ENCODE data around the gene CDHR5. TPM values are rescaled to one million over a fixed set of nuclear protein-coding genes. Genes with fewer than 3 reads are reported as not detected.

The CDHR5 gene
- total RNA-seq, 1 donor from 2014 or later: not detected

DNA sequence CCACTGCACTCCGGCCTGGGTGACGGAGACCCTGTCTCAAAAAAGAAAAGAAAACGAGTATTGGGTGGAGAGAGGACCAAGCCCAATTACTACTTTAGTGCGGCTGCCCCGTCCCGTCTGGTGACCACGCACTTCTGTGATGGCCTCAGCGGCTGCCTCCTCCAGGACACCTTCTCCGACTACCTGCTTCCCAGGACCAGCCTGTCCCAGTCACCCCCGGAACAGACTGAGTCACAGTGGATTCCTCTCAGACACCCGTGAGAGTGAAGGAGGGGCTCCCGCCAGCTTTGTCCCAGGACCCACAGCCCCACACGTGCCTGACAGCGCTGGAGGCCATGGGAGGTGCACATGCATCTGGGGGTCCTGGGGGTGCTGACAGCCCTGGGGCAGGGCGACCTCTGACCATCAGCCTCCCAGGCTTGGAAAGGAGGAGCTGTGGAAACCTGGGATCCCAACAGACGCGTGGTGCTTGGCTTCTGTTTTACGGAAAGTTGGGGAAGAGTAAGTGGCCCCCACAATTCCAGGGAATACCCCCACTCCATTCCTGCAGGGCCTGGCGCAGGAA is 17.1 kb upstream of the CDHR5 start:
- H3K27ac ChIP-seq (replicated peaks): no peak overlapping the region
- no peak for DNase-seq
- TF ChIP-seq CTCF (IDR thresholded peaks at IDR 0.05; ENCODE audit: borderline replicate concordance): no peak
- H3K27me3 ChIP-seq (ENCODE audit: low read depth): peaks cover 35% of the 10 kb centered on the region
- H3K4me1 ChIP-seq: peaks cover 34% of the 10 kb centered on the region
- intact Hi-C loops (cut with micrococcal nuclease): no loop called here
- peaks cover 21% of the 10 kb centered on the region for H3K36me3 ChIP-seq
- no peaks in the 10 kb centered on the region for H3K9me3 ChIP-seq (replicated peaks)
- H3K4me3 ChIP-seq: no peak overlapping the region

- Histone ChIP-seq H3K27ac (replicated peaks) (no peak overlapping the region), H3K4me1 (peaks cover 41% of the 10 kb centered on the region), H3K9me3 (replicated peaks) (no peaks in the 10 kb centered on the region), H3K36me3 (peaks cover 17% of the 10 kb centered on the region), H3K27me3 (ENCODE audit: low read depth) (peaks cover 49% of the 10 kb centered on the region), H3K4me3 (no peak overlapping the region)
- TF ChIP-seq CTCF (IDR thresholded peaks at IDR 0.05; ENCODE audit: borderline replicate concordance): no peak
- no peak for DNase-seq
- intact Hi-C loops (cut with micrococcal nuclease): no loop called here
Observed at GRCh38 chr11:640021-640706, 15.4 kb upstream of the CDHR5 start.

DNA sequence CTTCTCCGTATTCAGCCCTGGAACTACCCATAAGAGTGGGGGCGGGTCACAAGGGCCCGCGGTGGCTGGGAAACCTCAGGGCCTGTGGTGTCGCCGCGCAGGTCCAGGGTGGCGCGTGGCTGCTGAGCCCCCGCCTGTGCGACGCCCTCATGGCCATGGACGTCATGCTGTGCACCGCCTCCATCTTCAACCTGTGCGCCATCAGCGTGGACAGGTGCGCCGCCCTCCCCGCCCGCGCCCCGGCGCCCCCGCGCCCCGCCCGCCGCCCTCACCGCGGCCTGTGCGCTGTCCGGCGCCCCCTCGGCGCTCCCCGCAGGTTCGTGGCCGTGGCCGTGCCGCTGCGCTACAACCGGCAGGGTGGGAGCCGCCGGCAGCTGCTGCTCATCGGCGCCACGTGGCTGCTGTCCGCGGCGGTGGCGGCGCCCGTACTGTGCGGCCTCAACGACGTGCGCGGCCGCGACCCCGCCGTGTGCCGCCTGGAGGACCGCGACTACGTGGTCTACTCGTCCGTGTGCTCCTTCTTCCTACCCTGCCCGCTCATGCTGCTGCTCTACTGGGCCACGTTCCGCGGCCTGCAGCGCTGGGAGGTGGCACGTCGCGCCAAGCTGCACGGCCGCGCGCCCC is 14.7 kb upstream of the CDHR5 start:
- TF ChIP-seq CTCF (IDR thresholded peaks at IDR 0.05; ENCODE audit: borderline replicate concordance): no peak
- Histone ChIP-seq H3K4me1 (peaks cover 41% of the 10 kb centered on the region), H3K27ac (replicated peaks) (no peak overlapping the region), H3K36me3 (peaks cover 14% of the 10 kb centered on the region), H3K9me3 (replicated peaks) (no peaks in the 10 kb centered on the region), H3K4me3 (peak overlapping the region; percentile 17), H3K27me3 (ENCODE audit: low read depth) (peaks cover 49% of the 10 kb centered on the region)
- no peak for DNase-seq
- intact Hi-C loops (cut with micrococcal nuclease): no loop called here

DNA sequence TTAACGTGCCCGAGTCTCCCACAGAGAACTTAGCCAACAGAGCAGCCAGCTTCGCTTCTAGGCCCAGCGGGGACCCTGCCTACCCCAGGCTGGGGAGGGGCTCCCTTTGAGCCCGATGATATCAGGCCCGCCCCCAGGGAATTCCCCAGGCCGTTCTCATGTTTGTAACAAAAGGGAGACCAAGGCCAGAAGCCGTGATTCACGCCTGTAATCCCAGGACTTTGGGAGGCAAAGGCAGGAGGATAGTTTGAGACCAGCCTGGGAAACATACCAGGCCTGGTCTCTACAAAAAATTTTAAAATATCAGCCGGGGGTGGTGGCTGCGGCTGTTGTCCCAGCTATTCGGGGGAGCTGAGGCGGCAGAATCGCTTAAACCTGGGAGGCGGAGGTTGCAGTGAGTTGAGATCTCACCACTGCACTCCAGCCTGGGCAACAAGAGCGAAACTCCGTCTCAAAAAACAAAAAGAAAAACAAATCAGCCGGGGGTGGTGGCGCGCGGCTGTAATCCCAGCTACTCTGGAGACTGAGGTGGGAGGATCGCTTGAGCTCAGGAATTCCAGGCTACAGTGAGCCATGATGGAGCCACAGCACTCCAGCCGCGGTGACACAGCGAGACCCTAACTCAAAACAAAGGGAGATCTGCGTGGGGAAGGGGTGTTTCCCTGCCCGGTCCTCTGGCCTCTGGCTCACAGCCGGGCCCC is 14.0 kb upstream of the CDHR5 start:
- intact Hi-C loops (cut with micrococcal nuclease): no loop called here
- Histone ChIP-seq H3K36me3 (peaks cover 8% of the 10 kb centered on the region), H3K4me1 (peaks cover 41% of the 10 kb centered on the region), H3K9me3 (replicated peaks) (no peaks in the 10 kb centered on the region), H3K27ac (replicated peaks) (no peak overlapping the region), H3K4me3 (peak overlapping the region; percentile 17), H3K27me3 (ENCODE audit: low read depth) (peaks cover 49% of the 10 kb centered on the region)
- DNase-seq: no peak
- TF ChIP-seq CTCF (IDR thresholded peaks at IDR 0.05; ENCODE audit: borderline replicate concordance): no peak

DNA sequence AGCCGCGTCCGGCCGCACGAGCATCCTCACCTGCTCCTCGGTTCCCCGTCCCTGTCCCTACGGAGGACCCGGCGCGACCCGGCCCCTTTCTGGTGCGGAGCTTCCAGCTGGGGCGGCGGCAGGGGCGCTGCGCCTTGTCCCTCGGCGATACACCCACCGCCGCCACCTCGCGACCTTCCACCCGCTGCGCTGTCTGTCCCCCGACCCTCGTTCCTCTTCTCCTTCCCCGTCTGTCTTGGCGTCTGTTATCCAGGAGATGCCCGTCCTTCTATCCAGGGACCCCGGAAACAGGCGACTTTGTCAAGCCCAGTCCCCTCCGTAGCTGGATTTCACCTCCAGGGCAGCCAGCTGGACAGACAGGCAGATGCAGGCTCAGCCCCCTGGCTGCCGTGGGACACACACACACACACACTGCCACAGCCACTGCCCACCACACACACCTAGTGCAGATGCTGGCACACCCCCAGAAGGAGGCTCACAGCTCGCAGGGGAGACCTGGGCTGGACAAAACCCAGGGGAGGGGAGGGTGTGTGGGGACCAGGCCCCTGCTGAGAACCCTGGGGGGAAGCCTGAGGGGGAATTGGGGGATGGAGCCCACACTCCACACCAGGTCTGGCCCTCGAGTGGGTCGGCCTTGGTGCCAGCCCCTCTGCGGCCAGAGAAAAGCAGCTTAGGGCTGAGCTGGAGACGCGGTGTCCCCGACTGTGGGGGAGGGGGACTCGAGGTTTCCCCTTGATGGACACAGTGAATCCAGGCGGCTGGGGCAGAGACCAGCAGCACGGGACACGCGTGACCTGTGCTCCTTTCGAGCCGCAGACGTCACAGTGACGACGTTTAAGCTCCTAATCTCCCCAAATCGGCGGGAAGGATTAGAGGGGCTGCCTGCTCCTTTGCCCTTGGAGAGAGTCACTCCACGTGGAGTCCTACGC is 13.1 kb upstream of the CDHR5 start:
- Histone ChIP-seq H3K9me3 (replicated peaks) (no peaks in the 10 kb centered on the region), H3K36me3 (no peaks in the 10 kb centered on the region), H3K27me3 (ENCODE audit: low read depth) (peaks cover 49% of the 10 kb centered on the region), H3K4me1 (peaks cover 41% of the 10 kb centered on the region), H3K27ac (replicated peaks) (no peak overlapping the region), H3K4me3 (peak overlapping the region; percentile 51)
- no peak for TF ChIP-seq CTCF (IDR thresholded peaks at IDR 0.05; ENCODE audit: borderline replicate concordance)
- intact Hi-C loops (cut with micrococcal nuclease): no loop called here
- no peak for DNase-seq

All from left ventricle myocardium inferior (tissue), 1 donor.